ENCODE results near the gene FUBP1.

DNA sequence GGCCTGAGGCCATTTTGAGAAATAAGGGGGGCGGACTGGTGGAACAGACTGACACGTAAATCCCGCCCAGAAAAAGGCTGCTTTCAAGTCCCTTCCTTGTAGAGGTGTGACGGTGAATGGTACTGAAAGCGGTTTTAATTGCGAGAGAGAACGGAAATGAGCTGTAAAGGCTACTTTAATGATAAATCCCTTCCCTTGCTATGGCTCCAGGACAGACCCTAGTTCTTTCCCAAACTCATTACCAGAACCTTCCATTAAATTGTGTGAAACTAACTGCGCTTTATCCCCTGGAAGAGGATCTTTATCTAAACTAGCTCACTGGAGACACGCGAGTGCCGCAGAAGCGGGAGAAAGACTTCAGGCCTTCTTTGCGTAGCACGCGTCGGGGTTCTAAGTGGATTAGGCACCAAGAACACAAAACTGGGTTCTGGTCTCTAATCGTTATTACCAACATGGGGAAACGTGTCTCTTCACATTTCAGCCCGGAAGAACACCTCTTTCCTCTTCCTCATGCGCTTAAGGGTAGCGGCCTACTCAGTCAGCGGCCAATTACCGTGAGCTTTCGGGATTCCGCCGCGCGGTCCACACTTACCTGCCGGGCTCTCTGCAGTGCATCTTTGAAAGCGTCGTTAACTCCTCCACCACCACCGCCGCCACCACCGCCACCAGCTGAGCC lies 441 bp downstream of the FUBP1 start:
- TF ChIP-seq POLR2A (IDR thresholded peaks at IDR 0.05) (peak in 1 of 2 donors; percentile 31), EP300 (IDR thresholded peaks at IDR 0.05) (peak in 1 of 2 donors; percentile 66)
